Myometrial cell (primary cell): ENCODE measurements around the gene TRIM46. TPM values are rescaled to one million over a fixed set of nuclear protein-coding genes. Genes with fewer than 3 reads are reported as not detected.

Experiments used
- total RNA-seq: library from RNA; depleted of rRNA; stranded (reverse); fragments of >200 nt; gene quantifications from 2 replicates; pipeline ENCODE4 v1.2.3, GENCODE V29; 2015

Gene TRIM46
- 3.7 and 5.8 TPM in 2 replicates for total RNA-seq

GRCh38 chr1:155173478-155174323, at the start of gene TRIM46:
Gene TRIM46, plus strand, starts transcription at chr1:155173849. Its CDS starts 118 bp downstream, at chr1:155173967.

GRCh38 chr1:155127105-155127966, 46.3 kb upstream of the TRIM46 start, which contains the start of gene EFNA1:
Gene EFNA1, plus strand, starts transcription at chr1:155127876. Its CDS starts 102 bp downstream, at chr1:155127978.

DNA sequence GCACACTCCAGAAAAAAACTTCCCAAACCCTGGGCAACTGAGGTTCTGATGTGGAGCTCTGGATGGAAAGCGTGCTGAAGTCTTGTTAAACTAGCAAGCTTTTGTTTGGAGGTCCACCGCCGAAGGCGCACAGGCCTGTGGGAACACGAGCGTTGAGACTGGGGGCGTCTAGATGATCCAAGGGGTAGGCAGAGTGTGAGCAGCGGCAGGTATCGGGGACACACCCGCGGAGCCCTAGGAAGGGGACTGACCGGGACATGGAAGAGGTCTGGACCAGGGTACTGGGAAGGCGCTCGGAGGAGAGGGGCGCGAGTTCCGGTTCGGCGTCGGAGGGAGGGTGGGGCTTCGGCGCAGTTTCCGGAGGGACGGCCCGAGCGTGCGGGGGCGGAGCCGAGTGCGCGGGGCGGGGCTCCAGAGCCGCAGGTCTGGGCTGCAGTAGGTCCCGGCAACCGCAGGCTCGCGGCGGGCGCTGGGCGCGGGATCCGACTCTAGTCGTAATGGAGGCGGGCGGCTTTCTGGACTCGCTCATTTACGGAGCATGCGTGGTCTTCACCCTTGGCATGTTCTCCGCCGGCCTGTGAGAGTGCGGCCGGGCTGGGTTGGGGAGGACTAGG, 38.1 kb upstream of the TRIM46 start, which contains the start of gene SLC50A1:
Gene SLC50A1 (plus strand): TSS at position 438 of the 614 bp plus-strand sequence. CDS start 60 bp downstream, at position 498.

DNA sequence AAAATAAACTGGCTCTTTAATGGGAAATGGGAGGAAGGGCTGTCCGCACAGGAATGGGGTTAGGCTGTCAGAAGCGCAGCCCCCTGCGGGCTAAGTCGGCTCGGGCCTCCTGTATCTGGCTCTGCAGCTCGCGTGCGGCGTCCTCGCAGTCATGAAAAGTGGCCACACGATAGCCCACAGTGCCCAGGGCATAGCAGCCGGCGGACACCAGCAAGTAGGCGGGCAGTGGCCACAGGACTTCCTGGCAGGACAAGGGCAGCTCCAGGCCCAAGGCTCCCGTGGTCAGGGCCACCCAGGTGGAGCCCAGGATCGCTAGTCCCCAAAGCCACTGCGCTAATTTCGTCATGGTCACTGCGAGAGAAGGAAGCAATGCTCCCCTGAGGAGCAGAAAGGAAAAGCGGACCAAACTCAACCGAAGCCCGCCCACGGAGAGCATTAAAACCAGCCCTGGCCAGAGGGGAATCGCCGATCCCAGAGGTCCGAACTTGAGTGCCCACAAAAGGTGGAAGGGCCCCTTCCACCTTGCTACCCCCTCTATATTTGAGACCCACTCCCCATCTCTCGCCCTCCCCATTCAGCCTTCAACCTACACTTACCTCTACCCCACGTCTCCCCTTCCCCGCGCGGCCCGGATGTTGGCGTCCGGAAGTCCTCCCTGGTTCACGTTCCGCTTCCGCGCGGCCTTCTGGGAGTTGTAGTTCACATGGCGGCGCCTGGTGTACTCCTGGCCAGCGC, 33.6 kb upstream of the TRIM46 start, which contains the start of gene DPM3:
Gene DPM3 (minus strand): TSS at position 637 of the 735 bp plus-strand sequence. CDS start 291 bp downstream, at position 346.

DNA sequence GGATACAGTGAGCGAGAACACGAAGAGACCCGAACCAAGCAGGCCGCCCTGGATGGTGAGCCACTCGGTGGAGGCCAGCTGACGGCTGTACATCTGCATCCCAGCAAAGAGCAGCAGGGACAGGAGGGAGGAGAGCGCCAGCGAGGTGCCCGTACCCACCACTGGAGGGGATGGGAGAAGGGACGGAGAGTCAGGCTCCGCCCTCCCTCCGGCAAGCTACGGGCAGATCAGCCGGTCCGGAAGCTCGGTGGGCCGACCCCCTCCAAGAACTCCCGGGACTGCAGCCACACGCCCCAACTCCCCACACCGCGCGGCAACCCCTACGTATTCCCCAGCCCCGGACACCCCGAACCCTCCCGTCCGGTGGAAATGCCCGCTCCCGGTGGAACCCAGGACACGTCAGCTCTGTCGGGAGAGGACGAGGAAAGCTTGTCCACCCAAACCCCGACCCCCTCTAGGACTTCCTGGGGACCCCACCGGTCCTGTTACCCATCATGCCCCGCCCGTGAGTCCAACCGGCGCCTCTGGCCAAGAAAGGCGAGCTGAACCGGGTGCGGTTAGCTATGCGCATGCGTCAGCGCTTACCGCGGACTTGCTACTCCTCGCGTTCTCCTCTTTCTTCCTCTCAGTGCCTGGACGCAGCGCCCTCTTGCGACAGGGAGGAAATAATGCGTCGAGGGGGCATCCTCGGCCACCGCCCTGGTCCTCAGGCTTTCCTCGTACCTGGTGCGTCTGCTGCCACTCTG, 744 bp upstream of the TRIM46 start, which contains the start of gene KRTCAP2:
Gene KRTCAP2 (minus strand): TSS at position 573 of the 746 bp plus-strand sequence. CDS start 80 bp downstream, at position 493.

DNA sequence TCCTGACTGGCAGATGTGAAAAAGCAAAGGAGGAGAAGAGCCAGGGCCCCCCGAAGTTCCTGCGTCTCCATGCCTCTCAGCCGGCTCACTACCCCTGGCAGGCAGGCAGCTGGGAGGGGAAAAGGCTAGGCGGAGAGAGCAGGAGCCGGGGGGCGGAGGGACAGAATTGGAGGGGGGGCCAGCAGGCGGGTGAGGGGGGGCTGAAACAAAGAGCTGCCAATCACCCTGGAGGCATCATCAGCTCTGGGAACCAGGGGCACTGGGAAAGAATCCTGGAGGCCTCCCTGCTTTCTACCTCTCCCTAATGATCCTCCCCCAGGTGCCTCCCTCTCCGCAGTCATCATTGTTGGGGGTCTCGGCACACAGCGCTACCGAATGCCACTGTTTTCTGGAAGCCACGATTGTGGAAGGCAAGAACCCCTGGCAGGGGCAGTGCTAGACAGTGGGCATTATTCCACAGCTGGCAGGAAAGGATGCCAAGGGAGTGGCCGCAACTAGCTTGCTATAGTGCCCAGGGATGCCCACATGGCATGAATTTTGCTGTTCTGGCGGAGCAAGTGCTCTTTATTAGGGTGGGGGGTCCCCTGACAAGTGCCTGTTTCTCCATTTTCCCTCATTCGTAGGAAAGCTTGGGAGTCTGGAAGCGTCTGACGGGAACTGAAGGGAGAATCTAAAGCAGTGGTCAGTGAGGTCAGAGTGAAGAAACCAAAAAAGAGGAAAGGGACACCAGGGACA, 34.3 kb downstream of the TRIM46 start, which contains the start of gene THBS3:
Gene THBS3 (minus strand): TSS at position 92 of the 735 bp plus-strand sequence. CDS start 21 bp downstream, at position 71.

DNA sequence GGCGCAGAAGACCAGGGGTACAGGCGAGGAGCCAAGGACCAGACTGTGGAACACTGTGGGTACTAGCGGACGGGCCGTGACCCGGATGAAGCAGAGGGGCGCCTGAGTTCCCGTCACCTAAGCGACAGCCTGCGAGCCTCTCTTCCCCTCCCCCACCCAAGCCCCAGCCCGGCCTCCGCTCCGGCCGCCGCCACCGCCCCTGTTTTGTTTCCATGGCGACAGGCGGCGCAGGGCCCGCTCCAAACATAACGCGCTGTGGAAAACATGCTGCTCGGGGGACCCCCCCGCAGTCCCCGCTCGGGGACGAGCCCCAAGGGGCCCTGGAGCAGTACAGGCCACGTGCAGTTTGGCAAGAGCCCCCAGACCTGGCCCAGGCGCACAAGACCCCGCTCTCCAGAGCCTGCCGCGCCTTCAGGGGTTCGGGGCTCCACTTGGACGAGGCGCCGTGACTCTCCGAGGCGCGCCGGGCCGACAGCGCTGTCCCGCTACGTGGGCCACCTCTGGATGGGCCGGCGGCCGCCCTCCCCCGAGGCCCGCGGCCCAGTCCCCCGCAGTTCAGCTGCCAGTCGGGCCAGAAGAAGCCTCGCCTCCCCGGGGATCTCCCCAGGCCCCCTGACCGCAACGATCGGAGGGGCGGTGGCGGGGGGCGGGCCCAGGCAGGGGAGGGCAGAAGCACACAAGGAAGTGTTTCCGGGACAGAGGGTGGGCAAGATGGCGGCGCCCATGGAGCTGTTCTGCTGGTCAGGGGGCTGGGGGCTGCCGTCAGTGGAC, 35.1 kb downstream of the TRIM46 start, which contains the start of gene MTX1:
Gene MTX1 (plus strand): TSS at position 155 of the 771 bp plus-strand sequence. CDS start 110 bp downstream, at position 265.

Other genes with a start within 250 kb of the TRIM46 start
- 14.1 and 14.2 TPM in 2 replicates for gene PMVK, start 237.1 kb upstream of the TRIM46 start, total RNA-seq
- 45.0 and 48.2 TPM in 2 replicates for gene PBXIP1, start 217.8 kb upstream of the TRIM46 start, total RNA-seq
- 14.2 and 16.1 TPM in 2 replicates for gene PYGO2, start 212.1 kb upstream of the TRIM46 start, total RNA-seq
- gene SHC1, start 203.1 kb upstream of the TRIM46 start, total RNA-seq, result 329 and 340 TPM in 2 replicates
- 84.4 and 128 TPM in 2 replicates for gene CKS1B, start 199.2 kb upstream of the TRIM46 start, total RNA-seq
- gene FLAD1, start 190.5 kb upstream of the TRIM46 start, total RNA-seq, result 31.4 and 42.1 TPM in 2 replicates
- not detected in 2 replicates for gene LENEP, start 180.3 kb upstream of the TRIM46 start, total RNA-seq
- gene ZBTB7B, start 171.0 kb upstream of the TRIM46 start, total RNA-seq, result 10.8 and 14.7 TPM in 2 replicates
- gene DCST2, start 140.1 kb upstream of the TRIM46 start, total RNA-seq, result 0.18 and 0.29 TPM in 2 replicates
- not detected in 2 replicates for gene DCST1, start 140.0 kb upstream of the TRIM46 start, total RNA-seq
- gene ADAM15, start 122.5 kb upstream of the TRIM46 start, total RNA-seq, result 84.7 and 112 TPM in 2 replicates
- 4.6 and 7.8 TPM in 2 replicates for gene EFNA4, start 110.1 kb upstream of the TRIM46 start, total RNA-seq
- gene EFNA3, start 95.0 kb upstream of the TRIM46 start, total RNA-seq, result 0.53 and 0.58 TPM in 2 replicates
- not detected in 2 replicates for gene EFNA1, start 46.0 kb upstream of the TRIM46 start, total RNA-seq
- gene SLC50A1, start 38.0 kb upstream of the TRIM46 start, total RNA-seq, result 78.3 and 119 TPM in 2 replicates
- gene DPM3, start 33.3 kb upstream of the TRIM46 start, total RNA-seq, result 218 and 219 TPM in 2 replicates
- 192 and 276 TPM in 2 replicates for gene KRTCAP2, start 545 bp upstream of the TRIM46 start, total RNA-seq
- 19.0 and 21.3 TPM in 2 replicates for gene THBS3, start 34.0 kb downstream of the TRIM46 start, total RNA-seq
- gene MTX1, start 34.8 kb downstream of the TRIM46 start, total RNA-seq, result 105 and 129 TPM in 2 replicates
- 17.9 and 21.0 TPM in 2 replicates for gene ENTREP3, start 81.6 kb downstream of the TRIM46 start, total RNA-seq
- gene SCAMP3, start 88.5 kb downstream of the TRIM46 start, total RNA-seq, result 92.3 and 114 TPM in 2 replicates
- 18.2 and 24.1 TPM in 2 replicates for gene CLK2, start 99.7 kb downstream of the TRIM46 start, total RNA-seq
- under 0.01 and 1.2 TPM in 2 replicates for gene HCN3, start 103.6 kb downstream of the TRIM46 start, total RNA-seq
- not detected in 2 replicates for gene PKLR, start 127.6 kb downstream of the TRIM46 start, total RNA-seq
- gene FDPS, start 135.0 kb downstream of the TRIM46 start, total RNA-seq, result 1,079 and 1,092 TPM in 2 replicates
- 23.4 and 35.5 TPM in 2 replicates for gene RUSC1, start 147.0 kb downstream of the TRIM46 start, total RNA-seq